ENCODE results near the gene RAC2.

Gene RAC2

DNA sequence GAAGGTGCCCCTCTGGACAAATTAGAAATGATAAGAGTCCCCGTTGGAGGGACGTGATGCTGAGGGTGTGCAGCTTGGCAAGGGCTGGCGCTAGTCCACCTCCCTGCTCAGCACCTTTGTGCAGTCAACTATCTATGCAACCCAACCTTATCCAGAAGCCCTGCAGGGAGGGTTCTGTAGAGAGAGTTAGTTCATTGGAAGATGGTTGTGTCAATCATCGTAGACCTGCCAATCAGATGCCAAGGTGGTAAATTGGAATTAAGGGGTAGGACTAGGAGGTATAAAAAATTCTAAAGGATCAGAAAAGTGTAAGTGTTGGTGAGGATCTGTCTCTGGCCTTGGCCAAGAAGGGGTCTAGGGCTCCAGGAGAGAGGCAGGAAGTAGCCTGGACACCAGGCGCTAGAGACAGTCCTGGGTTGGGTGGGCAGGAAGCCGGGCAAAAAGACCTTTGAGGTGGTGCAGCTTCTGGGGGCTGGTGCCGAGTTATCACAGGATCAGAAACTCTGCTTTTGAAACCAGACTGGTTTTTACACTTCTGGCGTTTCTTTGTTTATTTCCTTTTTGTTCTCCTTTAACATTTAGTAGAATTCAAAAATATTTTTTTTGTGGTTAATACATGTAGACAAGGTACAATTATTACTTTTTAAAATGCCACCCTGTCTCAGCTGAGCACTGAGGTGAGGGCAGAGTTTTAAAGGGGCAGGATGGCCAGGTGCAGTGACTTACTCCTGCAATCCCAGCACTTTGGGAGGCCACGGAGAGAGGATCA lies 57.7 kb downstream of the RAC2 start:
- Histone ChIP-seq H3K9me2 (ENCODE audit: low read depth, low read length) (no peaks in the 10 kb centered on the region), H3K27me3 (ENCODE audit: insufficient read depth, low read length) (0 out of 2 replicates have a peak, but pooled peaks cover 9% of the 10 kb centered on the region), H3K9ac (ENCODE audit: low read length) (no peak overlapping the region), H4K20me1 (ENCODE audit: insufficient read depth, low read length) (no peaks in the 10 kb centered on the region), H3K4me3 (ENCODE audit: low read depth, low read length, poor library complexity, severe bottlenecking) (no peak overlapping the region), H3K4me1 (ENCODE audit: insufficient read depth, low read length, severe bottlenecking) (no peaks in the 10 kb centered on the region), H3F3A (ENCODE audit: insufficient read depth, low read length) (no peaks in the 10 kb centered on the region), H3K27ac (ENCODE audit: low read depth, low read length, poor library complexity, severe bottlenecking) (no peak overlapping the region), H3K79me2 (ENCODE audit: insufficient read depth, low read length) (no peaks in the 10 kb centered on the region), H3K4me2 (ENCODE audit: low read length) (no peak overlapping the region), H3K9me3 (ENCODE audit: low read length) (no peaks in the 10 kb centered on the region), H2AFZ (ENCODE audit: low read length) (no peak overlapping the region), H3K36me3 (ENCODE audit: insufficient read depth, low read length) (no peaks in the 10 kb centered on the region; the same call in 1 of the 2 replicates)
- TF ChIP-seq EZH2 (IDR thresholded peaks at IDR 0.05; ENCODE audit: borderline replicate concordance, low read length) (no peak), CTCF (IDR thresholded peaks at IDR 0.05; ENCODE audit: low read length) (no peak)

DNA sequence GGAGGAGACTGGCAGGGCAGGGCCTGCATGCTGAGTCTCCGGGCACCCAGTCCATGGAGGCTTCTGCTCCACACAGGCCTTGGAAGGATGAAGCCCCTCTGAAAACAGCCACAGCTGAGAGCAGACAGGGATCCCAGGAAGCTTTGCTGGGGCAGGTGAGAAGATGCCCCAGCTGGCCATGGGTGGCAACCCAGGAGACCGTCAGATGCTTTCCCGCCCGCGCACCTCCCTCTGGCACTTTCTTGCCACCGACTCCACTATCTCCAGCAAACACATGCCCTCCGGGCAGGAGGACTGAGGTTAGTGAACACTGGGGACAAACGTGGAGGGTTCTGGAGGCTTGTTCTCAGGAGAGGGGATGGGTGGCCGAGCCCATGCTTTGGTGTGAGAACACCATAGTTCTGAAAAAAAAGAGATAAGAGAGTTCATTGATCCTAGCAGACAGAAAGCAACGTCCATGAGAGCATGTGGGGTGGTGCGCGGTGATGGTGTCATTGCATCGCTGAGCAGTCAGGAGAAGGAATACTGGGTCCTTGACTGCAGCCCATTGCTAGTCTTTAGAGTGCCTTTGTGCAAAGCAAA lies 58.3 kb downstream of the RAC2 start:
- Histone ChIP-seq H3F3A (ENCODE audit: insufficient read depth, low read length) (no peaks in the 10 kb centered on the region), H3K9me3 (ENCODE audit: low read length) (no peaks in the 10 kb centered on the region), H3K27me3 (ENCODE audit: insufficient read depth, low read length) (0 out of 2 replicates have a peak, but pooled peaks cover 9% of the 10 kb centered on the region), H2AFZ (ENCODE audit: low read length) (no peak overlapping the region), H4K20me1 (ENCODE audit: insufficient read depth, low read length) (no peaks in the 10 kb centered on the region), H3K4me3 (ENCODE audit: low read depth, low read length, poor library complexity, severe bottlenecking) (no peak overlapping the region), H3K4me1 (ENCODE audit: insufficient read depth, low read length, severe bottlenecking) (no peaks in the 10 kb centered on the region), H3K9me2 (ENCODE audit: low read depth, low read length) (no peaks in the 10 kb centered on the region), H3K36me3 (ENCODE audit: insufficient read depth, low read length) (no peaks in the 10 kb centered on the region; the same call in 1 of the 2 replicates), H3K79me2 (ENCODE audit: insufficient read depth, low read length) (no peaks in the 10 kb centered on the region), H3K4me2 (ENCODE audit: low read length) (no peak overlapping the region), H3K9ac (ENCODE audit: low read length) (no peak overlapping the region), H3K27ac (ENCODE audit: low read depth, low read length, poor library complexity, severe bottlenecking) (no peak overlapping the region)
- TF ChIP-seq EZH2 (IDR thresholded peaks at IDR 0.05; ENCODE audit: borderline replicate concordance, low read length) (no peak), CTCF (IDR thresholded peaks at IDR 0.05; ENCODE audit: low read length) (no peak)

- Histone ChIP-seq H4K20me1 (ENCODE audit: insufficient read depth, low read length) (no peaks in the 10 kb centered on the region), H3K79me2 (ENCODE audit: insufficient read depth, low read length) (no peaks in the 10 kb centered on the region), H3K36me3 (ENCODE audit: insufficient read depth, low read length) (no peaks in the 10 kb centered on the region; the same call in 1 of the 2 replicates), H3K9me3 (ENCODE audit: low read length) (no peaks in the 10 kb centered on the region), H3K4me1 (ENCODE audit: insufficient read depth, low read length, severe bottlenecking) (no peaks in the 10 kb centered on the region), H2AFZ (ENCODE audit: low read length) (no peak overlapping the region), H3K4me2 (ENCODE audit: low read length) (no peak overlapping the region), H3F3A (ENCODE audit: insufficient read depth, low read length) (no peaks in the 10 kb centered on the region), H3K9ac (ENCODE audit: low read length) (no peak overlapping the region), H3K27ac (ENCODE audit: low read depth, low read length, poor library complexity, severe bottlenecking) (no peak overlapping the region), H3K4me3 (ENCODE audit: low read depth, low read length, poor library complexity, severe bottlenecking) (no peak overlapping the region), H3K27me3 (ENCODE audit: insufficient read depth, low read length) (0 out of 2 replicates have a peak, but pooled peaks cover 9% of the 10 kb centered on the region), H3K9me2 (ENCODE audit: low read depth, low read length) (no peaks in the 10 kb centered on the region)
- TF ChIP-seq EZH2 (IDR thresholded peaks at IDR 0.05; ENCODE audit: borderline replicate concordance, low read length), result no peak
- TF ChIP-seq CTCF (IDR thresholded peaks at IDR 0.05; ENCODE audit: low read length), result no peak
These were observed 59.1 kb downstream of the RAC2 start for GRCh38 chr22:37184816-37185541.
